ENCODE measurements around the gene SDK1. TPM values are rescaled to one million over a fixed set of nuclear protein-coding genes. Genes with fewer than 3 reads are reported as not detected.

The SDK1 gene
- total and polyA plus RNA-seq, 2 experiments from 2014 or later, result 2.1 to 10.0 TPM

- TF ChIP-seq ZNF462 (CRISPR knock-in tag; IDR thresholded peaks at IDR 0.05), result no peak
- no peak for TF ChIP-seq NANOG (IDR thresholded peaks at IDR 0.05; ENCODE audit: borderline replicate concordance)
- TF ChIP-seq CREB1 (CRISPR knock-in tag; IDR thresholded peaks at IDR 0.05; ENCODE audit: low read depth), result no peak
Observed at GRCh38 chr7:3264693-3265339, 36.2 kb upstream of the SDK1 start (continued).

GRCh38 chr7:3265388-3265787, 35.7 kb upstream of the SDK1 start:
- Mint-ChIP-seq H3K27ac (no peak overlapping the region), H3K27me3 (ENCODE audit: insufficient read depth, low read depth, poor library complexity) (peaks cover 2% of the 10 kb centered on the region), H3K4me3 (no peak overlapping the region), H3K9me3 (no peaks in the 10 kb centered on the region; the same call in 2 of the 3 replicates), H3K4me1 (peaks cover 15% of the 10 kb centered on the region), H3K36me3 (ENCODE audit: low read depth) (no peaks in the 10 kb centered on the region)
- peaks cover 4% of the 10 kb centered on the region; the same call in 1 of the 2 replicates for H3K4me1 ChIP-seq (ENCODE audit: insufficient read depth)
- no peak overlapping the region for H3K4me2 ChIP-seq
- no peak overlapping the region for H3K4me3 ChIP-seq
- H2AFZ ChIP-seq, result no peak overlapping the region
- no peaks in the 10 kb centered on the region for H3K27me3 ChIP-seq (ENCODE audit: insufficient read depth)
- no peaks in the 10 kb centered on the region for H3K9me2 ChIP-seq (ENCODE audit: insufficient read depth)
- DNase-seq (ENCODE audit: low spot score), result no peak
- no peak for ATAC-seq
- H3K79me2 ChIP-seq (replicated peaks; ENCODE audit: insufficient read depth), result no peaks in the 10 kb centered on the region
- no peaks in the 10 kb centered on the region for H3K36me3 ChIP-seq (ENCODE audit: insufficient read depth)
- H3K27ac ChIP-seq (ENCODE audit: low read depth), result no peak overlapping the region
- H3F3A ChIP-seq (replicated peaks; ENCODE audit: low read depth), result no peaks in the 10 kb centered on the region
- no peaks in the 10 kb centered on the region for H4K20me1 ChIP-seq (replicated peaks; ENCODE audit: insufficient read depth)
- TF ChIP-seq EZH2 (IDR thresholded peaks at IDR 0.05; ENCODE audit: low read depth, unreplicated experiment) (no peak), ETS1 (IDR thresholded peaks at IDR 0.05) (no peak), EZH2phosphoT487 (IDR thresholded peaks at IDR 0.05; ENCODE audit: unreplicated experiment) (no peak), ZNF462 (CRISPR knock-in tag; IDR thresholded peaks at IDR 0.05) (no peak)

Measured in GM23338 (cell line).